Activated CD8-positive, alpha-beta memory T cell treated with anti-CD3 and anti-CD28 coated beads, Interleukin-2, amount 50 U/mL, for 4 hours (primary cell): Measurements from ENCODE around the gene PTPN5.
"Not testable (repeated sequence)": the region's sequence is repeated elsewhere in the genome, so short reads cannot be mapped to it uniquely, and the experiment has no call there.

Experiments
- DNase-seq: peaks from one replicate; pipeline ENCODE4 v3.0.0-alpha.2; 2020

The PTPN5 gene

GRCh38 chr11:18791207-18791968 is at the start of gene PTPN5:
Gene PTPN5 (minus strand): TSS chr11:18791798. CDS start chr11:18771958, 19,840 bp downstream.
- no peak for DNase-seq

DNA sequence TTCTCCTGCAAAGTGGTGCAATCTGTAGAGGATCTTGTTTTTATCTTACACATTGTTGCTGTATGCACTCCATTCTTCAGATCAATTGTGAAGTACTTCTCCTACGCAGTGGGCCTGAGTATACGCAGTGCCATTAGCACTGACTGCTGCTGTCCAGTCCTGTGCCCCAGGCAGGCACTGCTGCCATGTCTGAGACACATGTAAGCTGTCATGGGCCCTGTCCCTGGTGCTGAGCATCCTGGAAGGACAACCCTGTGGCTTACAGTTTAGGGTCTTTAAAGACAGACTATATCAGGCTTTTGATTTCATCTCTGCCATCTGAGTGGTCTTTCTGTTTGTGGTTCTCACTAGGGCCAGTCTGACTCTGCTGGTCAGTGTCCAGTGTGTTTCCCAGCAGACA is 44.8 kb upstream of the PTPN5 start:
- DNase-seq, result no peak

- no peak for DNase-seq
These were observed 43.3 kb upstream of the PTPN5 start for GRCh38 chr11:18834754-18835466.

DNA sequence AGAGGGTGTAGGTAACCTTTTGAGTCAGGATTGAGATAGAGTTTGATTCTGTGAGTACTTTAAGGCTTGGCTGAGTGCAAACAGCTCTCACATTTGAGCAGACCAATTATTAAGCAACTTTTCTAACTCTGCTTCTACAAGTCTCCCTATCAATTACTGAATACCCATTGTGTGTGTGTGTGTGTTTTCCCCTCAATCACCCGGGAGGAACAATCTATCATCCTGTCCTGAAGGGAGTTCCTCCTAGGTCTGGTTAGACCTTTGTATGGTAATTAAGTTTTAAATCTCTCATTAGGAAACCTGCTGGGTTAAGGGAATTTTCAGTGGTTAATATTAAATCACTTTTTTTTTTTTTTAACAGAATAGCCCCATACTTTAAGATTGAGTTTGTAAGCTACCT is 28.6 kb upstream of the PTPN5 start:
- not testable (repeated sequence) for DNase-seq

DNA sequence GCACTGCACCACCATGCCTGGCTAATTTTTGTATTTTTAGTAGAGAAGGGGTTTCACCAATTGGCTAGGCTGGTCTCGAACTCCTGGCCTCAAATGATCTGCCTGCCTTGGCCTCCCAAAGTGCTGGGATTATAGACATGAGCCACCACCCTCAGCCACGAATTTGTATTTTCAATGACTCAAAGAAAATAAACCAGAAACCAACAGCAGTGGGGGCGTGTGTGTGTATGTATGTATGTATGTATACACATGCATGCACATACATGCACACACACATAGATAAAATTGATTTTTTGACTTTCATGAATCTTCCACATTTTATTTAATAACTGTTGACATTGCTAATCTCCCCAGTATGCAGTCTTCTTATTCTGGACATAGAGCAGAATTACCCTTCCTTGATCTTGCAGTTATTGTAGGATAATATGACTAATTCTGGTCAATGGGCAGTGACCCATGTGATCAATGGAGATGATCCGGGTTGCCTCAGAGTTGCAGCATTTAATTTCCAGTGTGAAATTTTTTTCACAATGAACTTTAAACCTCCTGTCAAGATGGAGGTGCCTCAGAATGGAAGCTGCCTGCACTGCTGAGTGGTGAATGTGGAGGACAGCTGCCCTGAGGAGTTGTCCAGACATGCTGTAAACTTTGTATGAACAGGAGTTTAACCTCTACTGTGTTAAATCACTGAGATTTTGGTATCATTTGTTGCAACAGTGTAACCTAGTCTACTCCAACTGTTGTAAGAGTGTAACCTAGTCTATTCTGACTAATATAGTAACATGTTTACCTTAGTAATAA is 12.8 kb upstream of the PTPN5 start:
- no peak for DNase-seq

DNA sequence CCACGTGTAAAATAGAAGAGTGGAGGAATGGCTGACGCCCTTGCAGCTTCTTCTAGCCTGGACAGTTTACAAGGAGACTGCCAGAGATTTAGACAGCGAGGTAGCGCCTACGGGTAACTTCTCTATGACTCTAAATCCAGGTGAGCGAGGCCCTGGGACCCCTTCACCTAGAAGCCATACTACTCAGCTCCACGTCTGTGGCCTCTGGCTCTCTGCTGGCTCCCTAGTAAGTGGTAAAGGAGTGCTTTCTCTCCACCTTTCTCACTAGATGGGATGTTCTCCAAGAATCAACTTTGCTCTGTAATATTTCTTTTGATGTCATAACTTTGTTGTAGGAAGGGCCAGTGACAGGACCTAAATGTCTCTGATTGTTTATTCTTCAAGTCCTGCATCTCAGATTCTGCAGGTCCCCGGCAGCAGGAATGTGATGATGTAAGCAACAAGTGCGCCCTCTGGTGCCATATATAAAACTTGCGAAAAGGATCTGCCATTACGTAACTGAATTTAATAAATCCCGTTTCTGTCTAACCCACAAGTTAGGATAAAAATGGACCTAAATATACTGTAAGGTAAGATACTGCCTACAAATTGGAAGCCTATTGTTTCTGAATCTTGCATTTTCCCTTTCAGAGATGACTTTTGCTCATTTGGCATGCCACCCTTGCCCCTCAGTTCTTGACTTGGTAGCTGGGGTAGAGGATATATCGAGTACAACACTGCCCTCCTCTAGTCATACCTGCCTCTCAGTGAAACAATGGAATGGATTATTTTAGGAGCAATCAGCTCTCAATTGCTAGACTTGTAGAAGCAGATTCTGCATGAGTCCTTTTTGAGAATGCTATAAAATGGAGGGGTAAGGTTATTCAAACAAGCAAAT is 11.0 kb upstream of the PTPN5 start:
- peak; percentile 26 for DNase-seq

DNA sequence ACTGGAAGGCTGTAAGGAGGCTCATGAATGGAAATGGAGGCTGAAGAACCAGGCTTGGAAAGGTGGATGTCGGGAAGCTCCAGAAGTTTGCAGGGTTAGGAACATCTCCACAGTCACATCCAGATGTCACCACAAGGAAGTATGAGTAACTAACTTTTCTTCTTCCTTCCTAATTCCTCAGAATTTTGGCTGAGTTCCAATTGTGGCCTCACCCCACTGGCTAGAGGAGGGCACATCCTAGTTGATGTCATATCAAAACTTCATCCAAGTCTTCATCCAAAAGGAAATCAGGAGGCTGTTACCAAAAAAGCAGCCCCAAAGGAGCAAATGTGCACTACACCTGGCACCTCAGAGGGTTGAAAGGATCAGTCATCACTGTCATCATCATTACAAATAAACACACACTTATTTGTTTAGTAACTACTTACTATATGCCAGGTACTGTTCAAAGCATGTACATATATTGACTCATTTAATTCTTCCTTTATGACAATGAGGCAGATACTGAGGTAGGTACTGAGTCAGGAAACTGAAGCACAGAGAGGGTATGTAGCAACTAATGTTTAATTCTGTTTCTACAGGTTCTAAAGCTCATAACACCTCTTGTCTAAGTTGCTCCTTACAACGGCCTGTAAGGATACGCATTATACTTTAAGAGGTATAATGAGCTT is 7.3 kb upstream of the PTPN5 start:
- DNase-seq, result no peak

- no peak for DNase-seq
These were observed 3.4 kb upstream of the PTPN5 start for GRCh38 chr11:18794956-18795355.

GRCh38 chr11:18792827-18793226 is 1.2 kb upstream of the PTPN5 start:
- DNase-seq, result no peak

GRCh38 chr11:18791969-18792628 is 501 bp upstream of the PTPN5 start:
- DNase-seq, result no peak

DNA sequence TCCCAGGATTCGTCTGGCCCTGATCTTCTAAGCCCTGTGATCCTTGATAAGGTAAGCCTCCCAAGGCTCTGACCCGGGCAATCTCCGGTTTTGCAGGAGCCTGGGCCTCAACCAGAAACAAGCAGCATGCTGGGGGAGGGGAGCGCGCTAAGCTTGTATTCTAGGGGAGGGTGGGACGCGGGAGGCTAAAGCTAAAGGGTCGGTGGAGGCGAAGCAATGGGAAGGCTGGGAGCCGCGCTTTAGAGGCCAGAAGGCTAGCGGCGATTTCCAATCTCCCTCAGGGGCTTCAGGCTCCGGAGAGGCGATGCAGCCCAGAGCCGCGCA is 753 bp downstream of the PTPN5 start:
- no peak for DNase-seq

- no peak for DNase-seq
These were observed 1.7 kb downstream of the PTPN5 start for GRCh38 chr11:18789942-18790341.

GRCh38 chr11:18785411-18785810 is 6.2 kb downstream of the PTPN5 start:
- DNase-seq, result no peak

- no peak for DNase-seq
These were observed 10.7 kb downstream of the PTPN5 start for GRCh38 chr11:18780896-18781295.

GRCh38 chr11:18780329-18780728 is 11.3 kb downstream of the PTPN5 start:
- DNase-seq, result no peak

DNA sequence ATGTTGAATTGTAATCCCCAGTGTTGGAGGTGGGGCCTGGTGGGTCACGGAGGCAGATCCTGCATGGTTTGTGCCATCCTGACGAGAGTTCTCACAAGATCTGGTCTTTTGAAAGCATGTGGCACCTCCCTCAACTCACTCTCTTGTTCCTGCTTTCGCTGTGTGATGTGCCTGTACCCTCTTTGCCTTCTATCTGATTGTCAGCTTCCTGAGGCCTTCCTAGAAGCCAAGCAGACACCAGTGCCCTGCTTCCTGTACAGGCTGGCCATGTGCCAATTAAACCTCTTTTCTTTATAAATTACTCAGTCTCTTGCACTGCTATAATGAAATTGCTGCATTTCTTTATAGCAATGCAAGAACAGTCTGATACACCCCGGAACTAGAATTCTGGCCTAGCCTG is 13.1 kb downstream of the PTPN5 start:
- no peak for DNase-seq

GRCh38 chr11:18776324-18776723 is 15.3 kb downstream of the PTPN5 start:
- no peak for DNase-seq

DNA sequence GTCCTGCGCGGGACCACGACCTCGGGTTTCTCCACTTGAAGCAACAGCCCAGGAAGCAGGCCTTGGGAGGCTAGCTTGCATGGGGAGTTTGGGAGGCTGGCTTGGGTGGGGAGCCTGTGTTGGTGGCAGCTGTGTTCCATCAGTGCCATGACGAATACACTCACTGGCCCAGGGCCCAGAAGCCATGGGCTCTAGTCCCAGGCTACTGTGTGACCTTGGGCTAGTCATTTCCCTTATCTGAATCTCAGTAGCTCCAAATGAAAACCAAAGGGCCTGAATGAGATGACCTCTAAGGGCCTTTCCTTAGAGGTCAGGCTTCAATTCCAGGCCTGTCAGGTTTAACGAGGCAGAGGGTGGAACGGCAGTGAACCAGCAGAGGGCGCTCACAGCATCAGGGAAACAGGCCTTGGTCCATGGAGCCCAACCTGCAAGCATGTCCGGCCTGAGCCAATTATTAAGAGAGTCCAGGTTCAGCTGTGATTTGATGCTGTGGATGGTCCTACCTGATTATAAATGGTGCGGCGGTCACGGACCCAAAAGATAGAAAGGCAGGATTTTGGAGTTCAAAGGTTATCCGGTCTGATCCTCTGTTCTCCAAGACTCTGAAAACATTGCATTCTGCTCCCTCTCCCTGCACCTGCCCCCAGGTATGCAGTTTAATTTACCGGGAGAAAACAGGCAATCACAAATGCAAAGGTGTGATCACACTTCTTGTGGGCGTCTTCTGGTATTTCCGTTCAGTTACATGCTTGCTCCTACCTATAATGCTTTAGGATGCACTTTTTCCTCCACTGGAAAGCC is 15.9 kb downstream of the PTPN5 start:
- DNase-seq, result peak; percentile 52

DNA sequence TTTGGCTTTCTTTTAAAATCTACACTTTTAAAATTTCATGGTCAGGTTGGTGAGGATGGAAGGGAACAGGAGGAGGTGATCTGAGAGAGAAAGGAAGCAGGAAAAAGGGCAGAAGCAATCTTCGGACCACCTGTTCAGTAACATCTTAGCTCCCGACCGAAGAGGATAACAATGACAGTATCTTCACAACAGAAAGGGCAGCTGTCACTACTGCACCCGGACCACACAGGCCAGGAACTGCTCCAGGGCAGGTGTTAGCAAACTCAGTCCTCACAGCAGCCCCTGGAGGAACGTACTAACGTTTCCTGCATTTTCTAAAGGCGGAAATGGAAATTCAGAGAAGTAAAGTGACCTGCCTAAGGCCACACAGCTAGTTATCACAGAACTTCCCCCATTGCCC is 16.8 kb downstream of the PTPN5 start:
- no peak for DNase-seq

- no peak for DNase-seq
These were observed 17.9 kb downstream of the PTPN5 start for GRCh38 chr11:18773681-18774080.

DNA sequence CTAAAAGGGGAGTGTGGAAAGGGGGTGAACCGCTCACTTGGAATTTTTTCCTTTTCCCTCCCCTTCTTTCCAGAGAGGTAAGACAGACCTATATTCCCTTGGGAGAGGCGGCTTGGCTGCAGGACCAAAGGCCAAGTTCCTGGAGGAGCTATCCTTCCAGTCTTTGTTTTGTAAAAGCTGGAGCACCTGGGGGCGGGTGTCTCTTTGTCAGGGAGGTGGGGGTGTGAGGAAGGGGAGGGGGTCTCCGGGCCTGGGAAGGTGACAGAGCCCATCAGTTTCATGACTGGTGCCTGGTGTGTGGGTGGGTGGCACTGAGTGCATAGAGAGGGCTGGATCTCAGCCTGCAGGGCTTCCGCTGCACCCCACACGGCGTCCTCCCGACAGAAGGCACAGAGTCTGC is 18.5 kb downstream of the PTPN5 start:
- DNase-seq, result no peak
